ENCODE data around the gene TMEM170B.
A peak's percentile ranks its signal among the peaks of the same experiment; 100 is the strongest.

Gene TMEM170B

GRCh38 chr6:11586536-11586935 is 49.0 kb downstream of the TMEM170B start:
- peak; percentile 94 for DNase-seq

DNA sequence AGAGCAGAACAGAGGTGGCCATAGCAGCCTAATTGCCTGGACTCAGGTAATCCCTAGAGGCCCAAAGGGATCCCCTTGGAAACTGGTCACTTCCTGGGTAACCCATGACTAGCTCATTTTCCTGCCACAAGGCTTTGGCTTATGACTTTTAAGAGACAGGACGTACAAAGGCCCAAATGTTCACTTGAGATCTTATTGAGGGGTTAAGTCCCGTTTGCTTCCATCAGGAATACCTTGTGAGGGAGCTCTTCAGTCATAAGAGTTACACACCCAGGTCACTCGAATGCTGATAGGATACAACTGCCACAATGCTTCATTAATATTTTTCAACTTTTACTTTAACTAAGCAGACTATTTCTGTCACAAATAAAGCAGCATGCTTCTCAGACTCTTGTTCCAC is 51.7 kb downstream of the TMEM170B start:
- DNase-seq = no peak

- DNase-seq = no peak
Observed at GRCh38 chr6:11592294-11592906, 54.9 kb downstream of the TMEM170B start.

DNA sequence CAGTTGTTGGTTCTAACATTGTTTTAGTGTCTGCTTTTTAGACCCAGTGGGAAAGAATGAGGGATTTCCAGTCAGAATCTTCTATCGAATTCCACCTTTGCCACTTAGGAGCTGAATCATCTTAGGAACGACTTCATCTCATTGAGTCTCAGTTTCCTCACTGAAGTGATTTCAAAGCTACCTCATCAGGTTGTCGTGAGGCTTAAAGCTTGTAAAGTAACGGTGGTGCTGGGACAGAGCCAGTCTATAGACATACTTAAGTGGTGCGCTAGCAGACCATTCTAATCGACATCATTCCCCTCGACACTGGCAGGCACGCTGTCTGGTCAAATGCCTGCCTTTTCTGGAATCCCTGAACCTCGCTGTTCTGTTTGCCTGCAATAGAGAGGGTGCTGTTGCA is 55.5 kb downstream of the TMEM170B start:
- no peak for DNase-seq

DNA sequence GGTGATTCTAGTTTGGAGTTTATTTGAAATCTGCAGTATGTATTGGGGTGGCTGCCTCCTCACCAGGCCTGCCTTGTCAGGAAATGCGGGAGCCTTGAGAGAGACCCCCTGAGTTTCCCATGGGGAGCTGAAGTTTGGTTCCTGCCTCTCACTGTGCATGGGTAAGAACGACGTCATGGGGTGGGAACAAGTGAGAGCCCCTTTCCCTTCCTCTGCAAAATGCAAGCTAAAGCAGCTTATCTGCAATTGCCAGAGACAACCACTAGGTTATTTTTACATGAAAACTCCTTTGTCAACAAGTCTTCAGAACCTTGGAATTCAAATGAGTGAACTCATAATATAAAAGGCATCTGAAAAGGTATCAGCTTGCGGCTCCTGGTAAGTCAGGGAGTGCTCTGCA is 58.4 kb downstream of the TMEM170B start:
- DNase-seq = no peak

DNA sequence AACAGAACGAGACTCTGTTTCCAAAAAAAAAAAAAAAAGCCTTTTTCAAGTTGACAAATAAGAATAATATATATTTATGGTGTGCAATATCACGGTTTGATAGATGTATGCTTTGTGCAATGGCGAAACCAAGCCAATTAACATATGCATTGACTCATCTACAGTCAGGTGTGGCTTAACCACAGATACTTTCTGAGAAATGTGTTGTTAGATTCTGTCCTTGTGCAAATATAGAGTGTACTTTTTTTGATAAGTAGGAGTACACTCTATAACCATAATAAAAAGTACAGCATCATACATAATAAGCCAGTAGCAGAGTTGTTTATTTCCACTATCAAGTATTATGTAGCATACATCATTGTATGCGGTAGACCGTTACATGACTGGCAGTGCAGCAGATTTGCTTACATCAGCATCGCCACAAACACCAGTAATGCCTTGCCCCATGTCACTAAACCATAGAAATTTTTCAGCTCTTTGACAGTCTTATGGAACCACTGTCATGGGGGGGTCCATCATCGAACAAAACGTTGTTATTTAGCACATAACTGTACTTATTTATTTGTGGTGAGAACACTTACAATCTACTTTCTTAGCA is 59.2 kb downstream of the TMEM170B start:
- DNase-seq = no peak

- no peak for DNase-seq
Observed at GRCh38 chr6:11598687-11599086, 61.1 kb downstream of the TMEM170B start.

DNA sequence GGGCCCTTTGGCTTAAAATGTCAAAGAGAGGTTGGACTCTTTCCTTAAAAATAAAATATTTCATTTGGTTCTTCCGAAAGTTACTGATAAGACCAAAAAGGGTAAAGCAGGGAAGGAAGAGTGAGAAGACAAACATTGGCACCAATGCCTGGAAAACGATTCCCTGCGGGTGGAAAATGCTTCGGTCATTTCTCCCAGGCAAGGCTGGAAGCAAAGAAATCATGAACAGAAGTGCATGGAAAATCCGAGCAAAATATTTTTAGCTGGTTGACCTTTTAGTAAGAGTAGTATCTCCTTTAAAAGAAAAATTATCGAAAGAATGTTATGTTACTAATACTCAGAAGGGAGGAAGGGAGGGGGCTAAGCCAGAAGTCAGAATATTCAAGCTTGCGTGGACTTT is 62.7 kb downstream of the TMEM170B start:
- DNase-seq = no peak

DNA sequence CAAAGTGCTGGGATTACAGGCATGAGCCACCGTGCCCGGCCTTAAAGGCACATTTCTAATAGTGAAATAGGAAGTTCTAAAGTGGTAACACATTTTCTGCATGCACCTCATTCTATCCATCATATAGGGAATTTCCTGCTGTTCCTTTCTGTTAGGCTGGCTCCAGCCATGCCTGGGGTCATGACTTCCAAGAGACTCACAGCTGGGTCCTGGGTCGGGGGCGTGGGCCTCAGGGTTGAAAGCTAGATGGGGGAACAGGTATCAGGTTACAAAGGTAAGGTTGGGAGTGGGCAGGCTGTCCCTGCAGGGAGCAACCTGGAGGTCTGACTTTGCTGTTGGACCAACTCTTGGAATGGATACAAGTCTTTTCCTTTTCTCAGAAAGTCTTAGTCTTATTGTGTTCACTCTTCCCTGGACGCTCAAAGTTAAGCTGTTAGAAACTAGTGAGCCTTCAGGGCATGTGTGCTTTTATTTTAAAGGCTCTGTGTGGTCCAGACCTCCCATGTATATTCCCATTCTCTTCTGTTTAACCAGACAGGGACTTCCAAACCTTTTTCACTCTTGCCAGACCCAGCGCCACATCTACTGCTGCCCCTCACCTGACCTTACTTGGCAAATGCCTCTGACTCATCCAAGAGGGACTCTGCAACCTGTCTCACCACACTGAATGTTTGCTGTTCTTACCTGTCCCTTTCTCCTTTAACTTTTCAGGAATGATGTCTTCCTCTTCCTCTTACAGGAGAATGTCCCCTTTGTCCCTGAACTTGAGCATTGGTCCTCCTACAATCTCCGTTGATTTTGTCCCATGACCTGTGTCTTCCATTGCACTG is 64.4 kb downstream of the TMEM170B start:
- DNase-seq = no peak

GRCh38 chr6:11604215-11604614 is 66.7 kb downstream of the TMEM170B start:
- DNase-seq = no peak

- no peak for DNase-seq
Observed at GRCh38 chr6:11604836-11605506, 67.4 kb downstream of the TMEM170B start.

DNA sequence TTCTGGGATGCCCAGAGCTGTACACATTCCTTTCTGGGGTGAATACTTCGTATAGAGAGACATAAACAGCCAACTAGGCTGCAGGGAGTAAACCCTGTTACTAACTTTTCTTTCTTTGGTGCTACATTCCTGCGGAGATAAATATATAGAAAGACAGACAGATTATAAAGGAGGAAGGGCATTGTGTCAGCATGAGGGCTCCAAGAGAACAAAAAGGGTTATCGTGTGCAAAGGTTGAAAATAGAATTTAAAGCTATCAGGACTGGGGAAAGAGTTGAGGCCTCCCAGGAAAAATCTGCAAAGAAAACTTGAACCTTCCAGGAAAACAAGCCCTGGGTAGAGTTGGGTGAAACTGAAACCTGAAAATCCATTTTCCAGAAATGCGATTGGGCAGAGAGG is 68.0 kb downstream of the TMEM170B start:
- no peak for DNase-seq

DNA sequence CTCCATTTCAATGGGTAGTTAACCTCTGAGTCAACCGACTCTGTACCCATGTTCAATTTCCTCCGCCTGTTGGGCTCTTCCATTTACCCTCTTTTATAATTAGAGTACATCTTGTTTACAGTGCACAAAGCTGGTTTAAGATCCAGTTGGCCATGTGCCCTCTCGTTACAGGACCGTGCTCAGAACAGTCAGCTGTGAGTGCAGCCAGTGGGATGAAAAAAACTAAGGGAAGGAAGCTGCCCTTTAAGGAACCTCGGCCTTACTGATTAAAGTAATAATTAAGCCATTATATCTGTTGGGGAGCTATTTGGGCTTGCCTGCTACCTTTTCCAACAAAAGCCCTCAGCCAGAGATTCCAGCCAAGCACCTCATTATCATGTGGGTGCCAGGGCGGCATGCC is 68.8 kb downstream of the TMEM170B start:
- no peak for DNase-seq

DNA sequence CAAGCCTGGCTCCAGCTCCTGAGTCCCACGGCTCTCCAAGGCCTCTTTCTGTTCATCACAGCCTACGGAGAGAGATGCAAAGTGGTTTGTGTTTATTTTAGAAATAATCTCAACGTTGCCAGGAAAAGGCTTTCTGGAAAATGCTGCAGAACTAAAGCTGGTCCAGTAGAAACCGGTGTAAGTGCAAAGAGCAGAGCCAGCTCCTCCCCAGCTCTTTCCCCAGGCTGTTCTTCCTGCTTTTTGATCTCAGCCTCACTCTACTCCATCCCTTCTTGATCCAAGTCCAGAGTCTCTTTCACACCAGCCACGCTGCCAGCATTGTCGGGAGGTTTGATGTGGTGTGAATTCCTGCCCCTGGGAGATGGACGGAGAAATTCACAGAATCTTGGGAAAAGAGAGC is 69.8 kb downstream of the TMEM170B start:
- peak; percentile 35 for DNase-seq

- no peak for DNase-seq
Observed at GRCh38 chr6:11608600-11609323, 71.2 kb downstream of the TMEM170B start.

DNA sequence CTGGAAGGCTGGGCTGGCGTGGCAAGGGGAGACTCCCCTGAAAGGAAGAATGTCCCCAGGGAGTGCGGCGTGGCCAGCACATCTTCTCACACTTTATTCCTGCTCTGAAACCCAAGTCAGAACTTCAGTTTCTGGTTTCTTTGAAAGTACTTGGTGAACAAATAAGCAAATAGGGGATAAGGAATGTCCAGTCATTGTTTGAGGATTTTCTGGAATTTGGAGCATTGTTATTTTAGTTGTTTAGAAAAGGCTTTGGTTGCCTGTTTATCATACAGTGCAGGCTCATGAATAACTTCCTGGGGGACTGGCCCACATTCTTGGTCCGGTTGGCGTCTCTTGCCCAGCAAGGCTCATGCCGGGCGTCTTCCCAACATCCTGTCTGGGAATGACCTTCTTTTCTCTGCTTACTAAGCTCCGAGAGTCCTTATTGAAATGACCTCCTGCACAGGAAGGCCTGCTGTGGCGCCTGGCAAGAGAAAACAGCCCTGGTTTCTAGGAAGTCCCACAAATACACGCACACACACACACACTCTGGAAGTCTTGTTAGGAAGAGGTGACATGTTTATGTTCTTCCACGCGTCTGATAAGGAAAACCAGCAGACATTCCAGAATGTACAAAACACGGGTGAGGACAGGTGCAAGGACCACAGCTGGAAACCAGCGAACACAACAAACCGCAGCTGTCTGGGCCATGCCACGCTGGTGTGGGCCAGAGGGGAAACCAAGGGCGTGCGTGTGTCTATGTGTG is 71.9 kb downstream of the TMEM170B start:
- DNase-seq = peak; percentile 79

GRCh38 chr6:11613336-11613735 is 75.8 kb downstream of the TMEM170B start:
- DNase-seq = no peak

DNA sequence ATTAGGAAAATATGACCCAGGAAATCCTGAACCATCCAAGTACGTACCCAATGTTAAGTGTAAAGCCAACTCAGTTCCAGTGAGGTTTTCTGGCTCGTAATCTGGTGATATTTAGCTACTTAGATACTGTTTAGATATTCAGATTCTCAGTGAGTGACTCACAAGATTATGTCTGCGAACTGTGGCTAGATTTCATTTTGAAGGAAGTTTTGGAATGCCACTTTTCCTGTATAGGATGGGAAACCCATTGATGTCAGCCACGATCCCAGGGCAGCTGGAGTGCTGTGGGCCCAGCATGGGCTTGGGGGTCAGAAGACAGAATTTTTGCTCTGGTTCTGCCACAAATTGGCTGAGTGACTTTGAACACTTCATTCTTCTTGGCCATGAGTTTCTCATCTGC is 76.3 kb downstream of the TMEM170B start:
- DNase-seq = peak; percentile 97

GRCh38 chr6:11614534-11615213 is 77.1 kb downstream of the TMEM170B start:
- no peak for DNase-seq

DNA sequence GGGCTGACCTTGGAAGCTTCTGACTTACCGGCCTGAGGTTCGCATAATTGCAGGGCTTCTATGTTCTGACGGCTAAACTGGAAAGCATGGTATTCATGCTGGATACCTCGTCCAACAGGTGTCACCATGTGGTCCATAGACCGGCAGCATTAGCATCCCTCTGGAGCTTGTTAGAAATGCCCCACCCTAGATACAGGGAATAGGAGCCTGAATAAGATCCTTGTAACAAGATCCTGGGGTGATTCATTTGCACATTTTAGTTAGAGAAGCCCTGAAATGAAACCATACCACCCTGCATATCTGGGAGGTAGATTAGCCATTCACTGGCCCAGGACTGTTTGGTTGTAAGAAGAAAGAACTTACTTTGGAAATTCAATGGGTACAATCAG is 77.7 kb downstream of the TMEM170B start:
- peak; percentile 72 for DNase-seq

DNA sequence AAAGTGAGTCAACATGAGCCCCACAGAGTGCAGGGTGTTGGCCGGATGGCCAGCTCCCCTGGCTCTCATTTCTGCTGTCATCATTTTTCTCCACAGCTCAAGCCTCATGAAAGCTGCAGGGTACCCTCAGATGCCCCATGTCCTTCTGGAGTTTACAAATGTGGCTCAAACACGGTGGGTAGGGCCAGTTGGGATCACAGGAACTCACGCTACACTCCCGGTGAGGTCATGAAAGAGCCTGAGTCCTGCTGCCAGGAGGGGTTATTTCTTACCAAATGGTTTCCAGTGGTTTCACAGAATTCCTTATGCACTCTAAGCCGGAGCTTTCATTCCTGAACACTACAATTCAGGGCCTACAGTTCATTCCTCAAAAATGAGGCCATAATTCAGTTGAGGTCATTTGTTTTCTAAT is 78.7 kb downstream of the TMEM170B start:
- peak; percentile 93 for DNase-seq

DNA sequence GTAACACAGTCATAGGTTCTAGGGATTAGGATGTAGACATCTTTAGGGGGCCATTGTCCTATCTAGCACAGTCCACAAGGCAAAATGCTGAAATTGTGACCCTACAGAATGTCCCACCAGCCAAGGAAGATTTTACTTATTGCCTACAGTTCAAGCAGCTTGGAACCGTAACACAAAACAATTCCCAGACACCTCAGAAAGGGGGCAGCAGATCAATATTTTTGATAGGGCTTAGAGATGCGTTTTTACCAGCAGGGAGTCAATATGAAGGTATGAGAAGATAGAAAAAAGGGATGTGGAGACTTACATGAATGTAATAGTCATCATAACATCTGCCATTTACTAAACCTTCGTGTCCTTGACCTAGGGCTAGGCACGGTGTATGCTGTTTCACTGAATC is 81.0 kb downstream of the TMEM170B start:
- peak; percentile 43 for DNase-seq
